HG02981 (cell line): ENCODE data around the gene PRUNE2.

Source experiments
- ATAC-seq: cut with Tn5 transposase; IDR thresholded peaks from one replicate; pipeline ENCODE4 v1.9.1; 2021; ENCODE audit warnings: mild to moderate bottlenecking, moderate library complexity; ENCODE audit not compliant: unreplicated experiment

The PRUNE2 gene

GRCh38 chr9:76580820-76581219, 325.1 kb downstream of the PRUNE2 start:
- no peak for ATAC-seq

GRCh38 chr9:76580188-76580587, 325.7 kb downstream of the PRUNE2 start:
- ATAC-seq = no peak

GRCh38 chr9:76576344-76576743, 329.6 kb downstream of the PRUNE2 start:
- peak; percentile 78 for ATAC-seq

GRCh38 chr9:76575761-76576160, 330.2 kb downstream of the PRUNE2 start:
- ATAC-seq = no peak

- ATAC-seq = no peak
These were observed 331.8 kb downstream of the PRUNE2 start for GRCh38 chr9:76573905-76574760.

- ATAC-seq = no peak
These were observed 332.5 kb downstream of the PRUNE2 start for GRCh38 chr9:76573408-76573807.

GRCh38 chr9:76572151-76572550, 333.8 kb downstream of the PRUNE2 start:
- no peak for ATAC-seq

GRCh38 chr9:76571743-76572146, 334.2 kb downstream of the PRUNE2 start:
- ATAC-seq = no peak

GRCh38 chr9:76571288-76571687, 334.6 kb downstream of the PRUNE2 start:
- peak; percentile 77 for ATAC-seq

- ATAC-seq = no peak
These were observed 335.1 kb downstream of the PRUNE2 start for GRCh38 chr9:76570826-76571225.

GRCh38 chr9:76567086-76567485, 338.8 kb downstream of the PRUNE2 start:
- ATAC-seq = no peak

GRCh38 chr9:76564297-76564696, 341.6 kb downstream of the PRUNE2 start:
- ATAC-seq = no peak

- peak; percentile 74 for ATAC-seq
These were observed 343.4 kb downstream of the PRUNE2 start for GRCh38 chr9:76562511-76562911.

- no peak for ATAC-seq
These were observed 344.0 kb downstream of the PRUNE2 start for GRCh38 chr9:76561900-76562299.
